Bronchial epithelial cell (primary cell): ENCODE results near the gene PEX1. TPM values are rescaled to one million over a fixed set of nuclear protein-coding genes. Genes with fewer than 3 reads are reported as not detected.
"Not testable (repeated sequence)": the region's sequence is repeated elsewhere in the genome, so short reads cannot be mapped to it uniquely, and the experiment has no call there.

Experiments used
- DNase-seq: peaks from one replicate; pipeline ENCODE4 v3.0.0-alpha.2; 2010; ENCODE audit warnings: low read depth
- FAIRE-seq: peaks from 2 replicates; lab custom pipeline; 2011; peaks lifted over from hg19 to GRCh38; lab: Jason Lieb, UNC
- H3K27me3 ChIP-seq: 2 replicates; pipeline ENCODE4 v1.5.1; 2011; ENCODE audit warnings: low read length; ENCODE audit not compliant: control insufficient read depth, insufficient read depth
- H3K36me3 ChIP-seq: 2 replicates; pipeline ENCODE4 v1.5.1; 2011; ENCODE audit warnings: low read length; ENCODE audit not compliant: control insufficient read depth, insufficient read depth
- H3K4me3 ChIP-seq: 2 replicates; pipeline ENCODE4 v1.5.1; 2011; ENCODE audit warnings: mild to moderate bottlenecking, low read depth, low read length, control low read depth
- total RNA-seq: library from RNA; depleted of rRNA; stranded (reverse); fragments of >200 nt; gene quantifications from 2 replicates; pipeline ENCODE4 v1.2.1, GENCODE V29; 2014
- TF ChIP-seq, protein P1 (sequence below): IDR thresholded peaks from 2 replicates; pipeline ENCODE4 v1.5.1; 2011; ENCODE audit warnings: mild to moderate bottlenecking, moderate library complexity, low read length, control low read depth, inconsistent platforms; ENCODE audit not compliant: insufficient read depth, severe bottlenecking

Gene PEX1
- total RNA-seq, 1 donor from 2014 or later, result 11.6 TPM

DNA sequence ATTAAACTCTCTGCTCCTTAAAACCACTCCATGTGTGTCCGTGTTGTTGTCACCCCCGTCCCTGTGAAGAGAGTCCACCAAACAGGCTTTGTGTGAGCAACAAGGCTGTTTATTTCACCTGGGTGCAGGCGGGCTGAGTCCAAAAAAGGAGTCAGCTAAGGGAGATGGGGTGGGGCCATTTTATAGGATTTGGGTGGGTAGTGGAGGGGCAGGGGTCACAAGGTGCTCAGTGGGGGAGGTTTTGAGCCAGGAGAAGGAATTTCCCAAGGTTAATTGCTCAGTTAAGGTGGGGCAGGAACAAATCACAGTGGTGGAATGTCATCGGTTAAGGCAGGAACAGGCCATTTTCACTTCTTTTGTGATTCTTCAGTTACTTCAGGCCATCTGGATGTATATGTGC, 49.2 kb downstream of the PEX1 start:
- not testable (repeated sequence) for DNase-seq, FAIRE-seq, H3K4me3 ChIP-seq, H3K36me3 ChIP-seq, H3K27me3 ChIP-seq

DNA sequence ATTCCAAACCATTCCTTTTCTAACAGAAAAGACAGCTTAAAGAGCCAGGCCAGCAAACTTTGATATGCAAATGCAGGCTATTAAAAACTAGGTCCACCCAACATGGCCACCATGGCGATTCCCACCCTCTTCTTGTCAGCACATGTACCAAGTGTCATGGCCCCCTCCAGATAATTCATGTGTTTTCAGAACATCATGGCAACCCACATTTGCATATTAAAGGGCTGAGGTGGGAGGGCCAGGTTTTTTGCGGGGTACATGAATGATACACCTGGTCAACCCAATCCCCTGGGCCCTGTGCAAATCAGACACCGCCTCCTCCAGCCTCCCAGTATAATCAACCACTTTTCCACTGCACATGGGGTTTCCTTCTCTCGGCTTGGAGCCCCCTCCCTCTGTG, 49.6 kb downstream of the PEX1 start:
- no peak overlapping the region for H3K4me3 ChIP-seq
- TF ChIP-seq, protein P1, sequence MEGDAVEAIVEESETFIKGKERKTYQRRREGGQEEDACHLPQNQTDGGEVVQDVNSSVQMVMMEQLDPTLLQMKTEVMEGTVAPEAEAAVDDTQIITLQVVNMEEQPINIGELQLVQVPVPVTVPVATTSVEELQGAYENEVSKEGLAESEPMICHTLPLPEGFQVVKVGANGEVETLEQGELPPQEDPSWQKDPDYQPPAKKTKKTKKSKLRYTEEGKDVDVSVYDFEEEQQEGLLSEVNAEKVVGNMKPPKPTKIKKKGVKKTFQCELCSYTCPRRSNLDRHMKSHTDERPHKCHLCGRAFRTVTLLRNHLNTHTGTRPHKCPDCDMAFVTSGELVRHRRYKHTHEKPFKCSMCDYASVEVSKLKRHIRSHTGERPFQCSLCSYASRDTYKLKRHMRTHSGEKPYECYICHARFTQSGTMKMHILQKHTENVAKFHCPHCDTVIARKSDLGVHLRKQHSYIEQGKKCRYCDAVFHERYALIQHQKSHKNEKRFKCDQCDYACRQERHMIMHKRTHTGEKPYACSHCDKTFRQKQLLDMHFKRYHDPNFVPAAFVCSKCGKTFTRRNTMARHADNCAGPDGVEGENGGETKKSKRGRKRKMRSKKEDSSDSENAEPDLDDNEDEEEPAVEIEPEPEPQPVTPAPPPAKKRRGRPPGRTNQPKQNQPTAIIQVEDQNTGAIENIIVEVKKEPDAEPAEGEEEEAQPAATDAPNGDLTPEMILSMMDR, result no peak
- DNase-seq, result no peak
- H3K36me3 ChIP-seq, result no peaks in the 10 kb centered on the region
- no peak for FAIRE-seq
- no peaks in the 10 kb centered on the region for H3K27me3 ChIP-seq

- H3K27me3 ChIP-seq, result no peaks in the 10 kb centered on the region
- no peak overlapping the region for H3K4me3 ChIP-seq
- TF ChIP-seq, protein P1, result no peak
- no peaks in the 10 kb centered on the region for H3K36me3 ChIP-seq
- FAIRE-seq, result no peak
- DNase-seq, result no peak
Measured at GRCh38 chr7:92478095-92478494, 50.2 kb downstream of the PEX1 start.

DNA sequence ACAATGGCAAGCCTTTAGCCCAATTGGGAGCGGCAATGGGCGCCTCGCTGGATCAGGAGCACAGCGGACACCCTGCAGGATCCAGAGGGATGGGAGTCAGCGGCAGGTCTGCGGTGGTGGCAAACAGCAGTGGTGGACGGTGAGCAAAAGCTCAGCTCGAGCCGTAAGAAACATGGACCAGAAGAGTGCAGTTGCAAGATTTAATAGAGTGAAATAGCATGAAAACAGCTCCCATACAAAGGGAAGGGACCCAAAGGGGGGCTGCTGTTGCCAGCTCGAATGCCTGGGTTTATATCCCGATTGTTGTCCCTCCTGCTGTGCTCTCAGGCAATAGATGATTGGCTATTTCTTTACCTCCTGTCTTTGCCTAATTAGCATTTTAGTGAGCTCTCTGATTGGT, 50.6 kb downstream of the PEX1 start, which contains the start of gene ERVW-1:
Gene ERVW-1, minus strand, starts transcription at position 266 of the 400 bp plus-strand sequence. CDS start 7,565 bp downstream, outside the sequence.
- not testable (repeated sequence) for H3K27me3 ChIP-seq, FAIRE-seq, DNase-seq, H3K4me3 ChIP-seq, H3K36me3 ChIP-seq

- not testable (repeated sequence) for DNase-seq, H3K27me3 ChIP-seq, FAIRE-seq, H3K4me3 ChIP-seq, H3K36me3 ChIP-seq
Measured at GRCh38 chr7:92475851-92476590, 52.3 kb downstream of the PEX1 start.

DNA sequence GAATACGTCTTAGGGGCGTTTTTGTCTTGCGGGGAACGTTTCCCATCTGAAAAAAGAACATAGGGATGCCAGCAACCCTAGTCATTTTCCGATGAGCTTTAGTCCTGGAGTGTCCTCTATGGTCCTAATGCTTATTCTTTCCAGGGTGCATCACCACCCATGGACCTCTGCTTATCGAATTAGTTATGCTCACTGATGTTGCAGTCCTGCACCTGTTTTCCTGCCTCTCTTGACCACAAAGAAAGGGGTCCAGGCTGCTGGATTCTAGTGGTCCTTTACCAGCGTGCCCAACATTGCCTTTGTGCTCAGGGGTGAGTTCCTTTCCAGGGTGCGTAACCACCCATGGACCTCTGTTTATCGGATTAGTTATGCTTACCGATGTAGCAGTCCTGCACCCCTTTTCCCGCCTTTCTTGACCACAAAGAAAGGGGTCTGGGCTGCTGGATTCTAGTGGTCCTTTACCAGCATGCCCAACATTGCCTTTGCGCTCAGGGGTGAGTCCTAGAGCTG, 53.0 kb downstream of the PEX1 start:
- H3K27me3 ChIP-seq, FAIRE-seq, H3K36me3 ChIP-seq, H3K4me3 ChIP-seq, DNase-seq: not testable (repeated sequence)

GRCh38 chr7:92473989-92474388, 54.3 kb downstream of the PEX1 start:
- H3K27me3 ChIP-seq, H3K36me3 ChIP-seq, FAIRE-seq, H3K4me3 ChIP-seq: not testable (repeated sequence)
- peak; percentile 22 for DNase-seq

DNA sequence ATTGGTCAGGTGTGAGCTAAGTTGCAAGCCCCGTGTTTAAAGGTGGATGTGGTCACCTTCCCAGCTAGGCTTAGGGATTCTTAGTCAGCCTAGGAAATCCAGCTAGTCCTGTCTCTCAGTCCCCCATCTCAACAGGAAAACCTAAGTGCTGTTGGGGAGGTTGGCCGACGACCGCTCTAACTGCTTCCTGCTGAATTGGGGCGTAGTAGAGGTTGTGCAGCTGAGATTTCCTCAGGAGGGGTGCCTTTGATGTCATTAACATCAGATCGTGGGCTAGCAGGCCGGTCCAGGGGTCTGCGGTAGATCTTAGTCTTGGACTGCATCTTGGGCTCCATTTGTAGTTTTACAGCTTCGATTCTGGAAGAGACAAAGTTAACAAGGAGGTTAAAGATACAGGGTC, 59.7 kb downstream of the PEX1 start:
- DNase-seq, H3K27me3 ChIP-seq, H3K36me3 ChIP-seq, H3K4me3 ChIP-seq, FAIRE-seq: not testable (repeated sequence)

- H3K36me3 ChIP-seq, result no peaks in the 10 kb centered on the region
- FAIRE-seq, result no peak
- DNase-seq, result peak; percentile 70
- H3K27me3 ChIP-seq, result no peaks in the 10 kb centered on the region
- no peak overlapping the region for H3K4me3 ChIP-seq
- TF ChIP-seq, protein P1, result no peak
Measured at GRCh38 chr7:92466682-92467081, 61.6 kb downstream of the PEX1 start.
